GM10266 (cell line): ENCODE data around the gene ZNF532.

Experiments
- DNase-seq: peaks from one replicate; pipeline ENCODE4 v3.0.0; 2012; ENCODE audit errors: extremely low spot score
- CTCF ChIP-seq: IDR thresholded peaks from 2 replicates; pipeline ENCODE4 v1.5.1; 2012; ENCODE audit warnings: mild to moderate bottlenecking, low read depth; ENCODE audit not compliant: control insufficient read depth, insufficient read depth; ENCODE audit errors: missing control alignments

ZNF532 gene

GRCh38 chr18:58871514-58872420, 7.1 kb downstream of the ZNF532 start:
- TF ChIP-seq CTCF, result no peak
- DNase-seq, result no peak

- TF ChIP-seq CTCF, result no peak
- no peak for DNase-seq
Measured at GRCh38 chr18:58878640-58879039, 14.0 kb downstream of the ZNF532 start.

- TF ChIP-seq CTCF, result no peak
Measured at GRCh38 chr18:58881477-58881876, 16.8 kb downstream of the ZNF532 start.

GRCh38 chr18:58882044-58882443, 17.4 kb downstream of the ZNF532 start:
- no peak for TF ChIP-seq CTCF
- DNase-seq, result no peak

More at GRCh38 chr18:58881477-58881876, 16.8 kb downstream of the ZNF532 start:
- DNase-seq, result no peak

GRCh38 chr18:58882686-58883085, 18.0 kb downstream of the ZNF532 start:
- TF ChIP-seq CTCF, result no peak
- no peak for DNase-seq

- no peak for TF ChIP-seq CTCF
- no peak for DNase-seq
Measured at GRCh38 chr18:58884680-58885079, 20.0 kb downstream of the ZNF532 start.

GRCh38 chr18:58886431-58886830, 21.8 kb downstream of the ZNF532 start:
- TF ChIP-seq CTCF, result no peak

More at GRCh38 chr18:58886431-58886830, 21.8 kb downstream of the ZNF532 start:
- DNase-seq, result no peak
